ENCODE data around the gene DNAH8. TPM values are rescaled to one million over a fixed set of nuclear protein-coding genes. Genes with fewer than 3 reads are reported as not detected.

Gene DNAH8
- total RNA-seq, 1 donor from 2014 or later, result not detected

GRCh38 chr6:39060467-39061160 lies 345.5 kb downstream of the DNAH8 start:
- H3K9ac ChIP-seq (ENCODE audit: low read length), result no peak overlapping the region
- no peak overlapping the region for H3K27ac Mint-ChIP-seq (ENCODE audit: unreplicated experiment)
- no peaks in the 10 kb centered on the region for H3K27me3 ChIP-seq (ENCODE audit: insufficient read depth, low read length)
- no peaks in the 10 kb centered on the region for H3K79me2 ChIP-seq (ENCODE audit: insufficient read depth, low read length)
- H3K36me3 ChIP-seq (ENCODE audit: insufficient read depth, low read length), result no peaks in the 10 kb centered on the region
- DNase-seq (ENCODE audit: low read depth) (no peak), FAIRE-seq (no peak)
- peaks cover 3% of the 10 kb centered on the region for H3K9me3 Mint-ChIP-seq (ENCODE audit: unreplicated experiment)
- H3K4me2 ChIP-seq (ENCODE audit: low read length), result no peak overlapping the region
- H3K36me3 Mint-ChIP-seq (ENCODE audit: low read depth, unreplicated experiment), result no peaks in the 10 kb centered on the region
- H3K4me1 Mint-ChIP-seq (ENCODE audit: low read depth, unreplicated experiment), result no peaks in the 10 kb centered on the region
- no peak overlapping the region for H3K4me3 ChIP-seq (ENCODE audit: insufficient read depth, low read depth, low read length)
- H3K9me3 ChIP-seq (ENCODE audit: insufficient read depth, low read depth, low read length), result no peaks in the 10 kb centered on the region
- no peaks in the 10 kb centered on the region for H3K4me1 ChIP-seq (ENCODE audit: insufficient read depth, low read length)
- no peak overlapping the region for H3K4me3 Mint-ChIP-seq (ENCODE audit: unreplicated experiment)
- peaks cover 74% of the 10 kb centered on the region for H3K27me3 Mint-ChIP-seq (ENCODE audit: low read depth, unreplicated experiment)
- no peak overlapping the region for H2AFZ ChIP-seq (ENCODE audit: low read depth, low read length)
- no peaks in the 10 kb centered on the region for H4K20me1 ChIP-seq (ENCODE audit: insufficient read depth, low read length)
- TF ChIP-seq EZH2 (IDR thresholded peaks at IDR 0.05; ENCODE audit: insufficient read depth, low read length), result no peak
- TF ChIP-seq CTCF (IDR thresholded peaks at IDR 0.05; ENCODE audit: insufficient read depth, low read depth, low read length), result no peak
- no peak overlapping the region for H3K27ac ChIP-seq (ENCODE audit: low read depth, low read length)

- no peaks in the 10 kb centered on the region for H3K4me1 ChIP-seq (ENCODE audit: insufficient read depth, low read length)
- H3K79me2 ChIP-seq (ENCODE audit: insufficient read depth, low read length), result no peaks in the 10 kb centered on the region
- no peaks in the 10 kb centered on the region for H3K36me3 ChIP-seq (ENCODE audit: insufficient read depth, low read length)
- H3K4me2 ChIP-seq (ENCODE audit: low read length), result no peak overlapping the region
- H2AFZ ChIP-seq (ENCODE audit: low read depth, low read length), result no peak overlapping the region
- H3K36me3 Mint-ChIP-seq (ENCODE audit: low read depth, unreplicated experiment), result no peaks in the 10 kb centered on the region
- H3K4me3 ChIP-seq (ENCODE audit: insufficient read depth, low read depth, low read length), result no peak overlapping the region
- no peaks in the 10 kb centered on the region for H3K4me1 Mint-ChIP-seq (ENCODE audit: low read depth, unreplicated experiment)
- no peak overlapping the region for H3K9ac ChIP-seq (ENCODE audit: low read length)
- DNase-seq (ENCODE audit: low read depth), result no peak
- TF ChIP-seq EZH2 (IDR thresholded peaks at IDR 0.05; ENCODE audit: insufficient read depth, low read length) (no peak), CTCF (IDR thresholded peaks at IDR 0.05; ENCODE audit: insufficient read depth, low read depth, low read length) (no peak)
- no peak for FAIRE-seq
- peaks cover 75% of the 10 kb centered on the region for H3K27me3 Mint-ChIP-seq (ENCODE audit: low read depth, unreplicated experiment)
- no peaks in the 10 kb centered on the region for H4K20me1 ChIP-seq (ENCODE audit: insufficient read depth, low read length)
- no peaks in the 10 kb centered on the region for H3K9me3 ChIP-seq (ENCODE audit: insufficient read depth, low read depth, low read length)
- H3K27ac Mint-ChIP-seq (ENCODE audit: unreplicated experiment), result no peak overlapping the region
- H3K9me3 Mint-ChIP-seq (ENCODE audit: unreplicated experiment), result peaks cover 4% of the 10 kb centered on the region
- H3K27ac ChIP-seq (ENCODE audit: low read depth, low read length), result no peak overlapping the region
- no peaks in the 10 kb centered on the region for H3K27me3 ChIP-seq (ENCODE audit: insufficient read depth, low read length)
- H3K4me3 Mint-ChIP-seq (ENCODE audit: unreplicated experiment), result no peak overlapping the region
Observed at GRCh38 chr6:39061182-39061581, 346.1 kb downstream of the DNAH8 start.

- Histone ChIP-seq H3K4me1 (ENCODE audit: insufficient read depth, low read length) (no peaks in the 10 kb centered on the region), H3K36me3 (ENCODE audit: insufficient read depth, low read length) (no peaks in the 10 kb centered on the region), H3K4me2 (ENCODE audit: low read length) (no peak overlapping the region), H3K9me3 (ENCODE audit: insufficient read depth, low read depth, low read length) (no peaks in the 10 kb centered on the region), H2AFZ (ENCODE audit: low read depth, low read length) (no peak overlapping the region), H3K79me2 (ENCODE audit: insufficient read depth, low read length) (no peaks in the 10 kb centered on the region), H3K27ac (ENCODE audit: low read depth, low read length) (no peak overlapping the region), H4K20me1 (ENCODE audit: insufficient read depth, low read length) (no peaks in the 10 kb centered on the region), H3K27me3 (ENCODE audit: insufficient read depth, low read length) (no peaks in the 10 kb centered on the region), H3K9ac (ENCODE audit: low read length) (no peak overlapping the region), H3K4me3 (ENCODE audit: insufficient read depth, low read depth, low read length) (no peak overlapping the region)
- Mint-ChIP-seq H3K27me3 (ENCODE audit: low read depth, unreplicated experiment) (peaks cover 75% of the 10 kb centered on the region), H3K4me3 (ENCODE audit: unreplicated experiment) (no peak overlapping the region), H3K9me3 (ENCODE audit: unreplicated experiment) (peaks cover 8% of the 10 kb centered on the region), H3K27ac (ENCODE audit: unreplicated experiment) (no peak overlapping the region), H3K36me3 (ENCODE audit: low read depth, unreplicated experiment) (no peaks in the 10 kb centered on the region), H3K4me1 (ENCODE audit: low read depth, unreplicated experiment) (no peaks in the 10 kb centered on the region)
- DNase-seq (ENCODE audit: low read depth) (no peak), FAIRE-seq (no peak)
- no peak for TF ChIP-seq CTCF (IDR thresholded peaks at IDR 0.05; ENCODE audit: insufficient read depth, low read depth, low read length)
- no peak for TF ChIP-seq EZH2 (IDR thresholded peaks at IDR 0.05; ENCODE audit: insufficient read depth, low read length)
Observed at GRCh38 chr6:39061588-39061987, 346.5 kb downstream of the DNAH8 start.
